Activated CD4-positive, alpha-beta T cell treated with anti-CD3 and anti-CD28 coated beads, Interleukin-2, amount 10 ng/mL, durations not matched to agents 7 days and 5 days (primary cell): Measurements from ENCODE around the gene KRT77. TPM values are rescaled to one million over a fixed set of nuclear protein-coding genes. Genes with fewer than 3 reads are reported as not detected.

Experiments
- CTCF ChIA-PET: fragments of 350-600 bp; sonication (Branson Sonifier 250); formaldehyde crosslinking; loops from one replicate; lab custom pipeline; 2021; ENCODE audit warnings: antibody characterized with exemption; lab: Charles Lee
- POLR2A ChIA-PET: fragments of 350-600 bp; sonication (Branson Sonifier 250); formaldehyde crosslinking; loops from one replicate; lab custom pipeline; 2021; ENCODE audit warnings: antibody characterized with exemption; lab: Charles Lee
- DNase-seq: peaks from one replicate; pipeline ENCODE4 v3.0.0-alpha.2; 2020
- H3K27ac Mint-ChIP-seq: one replicate; pipeline ENCODE4 v1.8.0; 2021; ENCODE audit warnings: mild to moderate bottlenecking, moderate library complexity, mixed read lengths
- H3K27me3 Mint-ChIP-seq: one replicate; pipeline ENCODE4 v1.8.0; 2021; ENCODE audit warnings: mixed read lengths
- H3K36me3 Mint-ChIP-seq: one replicate; pipeline ENCODE4 v1.8.0; 2021; ENCODE audit warnings: low read depth, mixed read lengths
- H3K4me1 Mint-ChIP-seq: one replicate; pipeline ENCODE4 v1.8.0; 2021; ENCODE audit warnings: mixed read lengths
- H3K4me3 Mint-ChIP-seq: one replicate; pipeline ENCODE4 v1.8.0; 2021; ENCODE audit warnings: mild to moderate bottlenecking, moderate library complexity, mixed read lengths
- H3K9me3 Mint-ChIP-seq: one replicate; pipeline ENCODE4 v1.8.0; 2021; ENCODE audit warnings: mixed read lengths
- total RNA-seq, 2 experiments: library from RNA; stranded (reverse); gene quantifications; one replicate each; pipeline ENCODE4 v1.2.3, GENCODE V29; 2021

Gene KRT77
- total RNA-seq, 2 experiments from 2014 or later = not detected

DNA sequence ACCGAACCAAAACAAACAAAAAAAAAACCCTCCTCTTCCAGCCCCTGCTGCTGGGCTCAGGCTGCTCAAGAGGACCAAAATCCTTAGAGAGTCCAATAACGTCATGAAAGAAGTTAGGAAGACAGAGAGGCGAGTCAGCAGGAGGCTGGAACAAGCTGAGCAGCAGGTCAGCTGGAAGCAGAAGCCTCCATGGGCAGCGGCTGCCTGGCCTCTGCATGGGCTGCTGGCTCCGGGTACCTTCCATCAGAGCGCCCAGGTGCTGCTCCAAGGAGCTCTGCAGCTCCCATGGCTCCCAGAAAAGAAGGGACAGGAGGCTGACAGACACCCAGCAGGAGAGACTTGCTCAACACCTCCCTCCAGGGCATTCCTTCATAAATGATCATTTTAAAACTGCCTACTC is 48.1 kb downstream of the KRT77 start:
- Mint-ChIP-seq H3K4me3 (no peak overlapping the region), H3K27me3 (peaks cover 24% of the 10 kb centered on the region), H3K9me3 (peaks cover 3% of the 10 kb centered on the region), H3K4me1 (peaks cover 17% of the 10 kb centered on the region), H3K27ac (no peak overlapping the region), H3K36me3 (peaks cover 5% of the 10 kb centered on the region)
- ChIA-PET CTCF (no interaction called here), POLR2A (no interaction called here)
- DNase-seq = no peak

- CTCF ChIA-PET = no interaction called here
- POLR2A ChIA-PET = no interaction called here
- H3K4me1 Mint-ChIP-seq = peaks cover 51% of the 10 kb centered on the region
- H3K27ac Mint-ChIP-seq = peak within 1 kb of the TSS; percentile 7
- H3K27me3 Mint-ChIP-seq = peaks cover 14% of the 10 kb centered on the region
- H3K4me3 Mint-ChIP-seq = no peak within 1 kb of the TSS
- no peak for DNase-seq
- peaks cover 11% of the 10 kb centered on the region for H3K36me3 Mint-ChIP-seq
- H3K9me3 Mint-ChIP-seq = peaks cover 3% of the 10 kb centered on the region
Measured at GRCh38 chr12:52651726-52652261, 51.5 kb downstream of the KRT77 start, which contains the start of gene KRT2. KRT2 (minus strand) TSS chr12:52652211; CDS start chr12:52652142, 69 bp downstream.

DNA sequence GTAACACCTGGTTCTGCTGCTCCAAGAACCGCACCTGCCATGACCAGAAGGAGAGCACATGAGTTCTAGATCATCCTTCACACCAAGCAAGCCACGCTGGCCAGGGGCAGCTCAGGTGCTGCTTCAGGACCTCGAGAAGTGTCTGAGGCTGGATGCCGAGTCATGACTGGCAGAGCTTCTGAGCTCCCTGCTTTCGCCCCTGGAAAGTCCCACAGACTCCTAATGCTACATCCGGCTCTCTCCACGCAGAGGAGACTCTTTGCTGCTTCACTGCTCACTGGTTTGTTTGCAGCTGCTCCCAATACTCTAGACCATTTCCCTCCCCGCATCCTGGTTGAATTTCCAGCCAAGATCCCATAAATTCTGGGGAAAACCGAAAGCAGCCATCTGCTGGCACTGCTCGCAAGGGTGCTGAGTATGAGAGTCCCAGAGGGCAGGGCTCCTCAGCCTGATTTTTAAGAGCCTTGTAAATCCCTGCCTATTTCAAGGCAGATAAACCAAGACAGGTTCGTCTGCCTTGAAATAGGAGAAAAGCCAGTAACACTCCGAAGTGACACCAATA is 52.7 kb downstream of the KRT77 start:
- H3K4me1 Mint-ChIP-seq = peaks cover 58% of the 10 kb centered on the region
- ChIA-PET POLR2A (no interaction called here), CTCF (interaction anchor here (1.1 kb wide), 1 partner anchor 15 kb away, joined by 3 read pairs; no protein-coding TSS in a partner anchor)
- H3K9me3 Mint-ChIP-seq = peaks cover 3% of the 10 kb centered on the region
- no peak overlapping the region for H3K4me3 Mint-ChIP-seq
- no peak for DNase-seq
- H3K27ac Mint-ChIP-seq = no peak overlapping the region
- H3K27me3 Mint-ChIP-seq = peaks cover 14% of the 10 kb centered on the region
- peaks cover 12% of the 10 kb centered on the region for H3K36me3 Mint-ChIP-seq

DNA sequence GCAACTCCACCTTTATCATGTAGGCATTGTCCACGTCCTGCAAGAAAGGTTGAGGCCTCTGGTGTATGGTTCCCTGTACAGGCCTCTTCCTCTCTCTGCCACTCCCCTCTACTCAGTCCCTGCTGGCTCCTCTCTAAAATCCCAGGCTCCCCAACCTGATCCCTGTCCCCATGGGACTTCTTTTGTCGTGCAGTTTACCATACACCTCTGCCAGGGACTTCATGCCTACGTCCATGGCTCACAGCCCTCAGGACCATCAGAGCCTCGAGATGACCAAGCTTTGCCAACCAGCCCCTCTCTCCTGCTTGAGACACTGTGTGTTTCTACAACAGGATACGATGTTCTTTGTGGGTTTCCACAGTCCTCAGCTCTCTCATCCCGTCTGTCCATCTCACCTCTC is 54.3 kb downstream of the KRT77 start:
- DNase-seq = no peak
- Mint-ChIP-seq H3K27ac (peak overlapping the region; percentile 57), H3K36me3 (peaks cover 26% of the 10 kb centered on the region), H3K4me1 (peaks cover 73% of the 10 kb centered on the region), H3K9me3 (peaks cover 16% of the 10 kb centered on the region), H3K4me3 (no peak overlapping the region), H3K27me3 (peaks cover 9% of the 10 kb centered on the region)
- CTCF ChIA-PET = interaction anchor here (1.4 kb wide), 1 partner anchor 15 kb away, joined by 7 read pairs; no protein-coding TSS in a partner anchor
- POLR2A ChIA-PET = no interaction called here

GRCh38 chr12:52648012-52648550 is 55.2 kb downstream of the KRT77 start:
- CTCF ChIA-PET = interaction anchor here (0.9 to 1.4 kb wide), 2 partner anchors 15 to 16 kb away, joined by 3 to 7 read pairs; no protein-coding TSS in a partner anchor
- Mint-ChIP-seq H3K9me3 (peaks cover 16% of the 10 kb centered on the region), H3K36me3 (peaks cover 27% of the 10 kb centered on the region), H3K4me1 (peaks cover 74% of the 10 kb centered on the region), H3K27ac (peak overlapping the region; percentile 10), H3K4me3 (no peak overlapping the region), H3K27me3 (peaks cover 3% of the 10 kb centered on the region)
- POLR2A ChIA-PET = no interaction called here
- DNase-seq = no peak

DNA sequence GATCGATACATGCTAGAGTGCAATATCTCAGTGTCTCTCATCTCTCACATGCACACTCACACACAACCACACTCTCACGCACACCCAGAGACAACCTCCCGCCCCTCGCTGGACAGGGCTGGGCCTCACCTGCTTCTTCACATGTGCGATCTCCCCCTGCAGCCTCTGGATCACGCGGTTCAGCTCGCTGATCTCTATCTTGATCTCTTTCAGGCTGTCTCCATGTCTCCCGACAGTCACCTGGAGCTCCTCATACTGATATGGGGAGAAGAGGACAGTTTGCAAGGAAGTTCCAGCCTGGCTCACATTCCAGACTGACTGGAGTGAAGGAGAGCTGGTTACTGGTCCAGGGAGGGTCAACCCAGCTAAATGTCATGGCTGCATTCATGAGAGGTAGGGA is 55.7 kb downstream of the KRT77 start:
- Mint-ChIP-seq H3K9me3 (peaks cover 16% of the 10 kb centered on the region), H3K4me3 (no peak overlapping the region), H3K36me3 (peaks cover 26% of the 10 kb centered on the region), H3K4me1 (peaks cover 76% of the 10 kb centered on the region), H3K27me3 (peaks cover under 1% of the 10 kb centered on the region), H3K27ac (peak overlapping the region; percentile 100)
- ChIA-PET POLR2A (no interaction called here), CTCF (interaction anchor here (0.9 kb wide), 1 partner anchor 14 kb away, joined by 3 read pairs; no protein-coding TSS in a partner anchor)
- DNase-seq = no peak

- DNase-seq = no peak
- Mint-ChIP-seq H3K9me3 (peaks cover 13% of the 10 kb centered on the region), H3K27ac (peak overlapping the region; percentile 100), H3K4me3 (no peak overlapping the region), H3K4me1 (peaks cover 85% of the 10 kb centered on the region), H3K36me3 (peaks cover 22% of the 10 kb centered on the region), H3K27me3 (no peaks in the 10 kb centered on the region)
- POLR2A ChIA-PET = no interaction called here
- CTCF ChIA-PET = no interaction called here
Measured at GRCh38 chr12:52646613-52647012, 56.7 kb downstream of the KRT77 start.

GRCh38 chr12:52645982-52646381 is 57.3 kb downstream of the KRT77 start:
- no peak for DNase-seq
- Mint-ChIP-seq H3K4me3 (peak overlapping the region; percentile 53), H3K9me3 (peaks cover 13% of the 10 kb centered on the region), H3K27ac (peak overlapping the region; percentile 100), H3K27me3 (no peaks in the 10 kb centered on the region), H3K36me3 (peaks cover 22% of the 10 kb centered on the region), H3K4me1 (peaks cover 87% of the 10 kb centered on the region)
- CTCF ChIA-PET = no interaction called here
- POLR2A ChIA-PET = no interaction called here

- peaks cover 15% of the 10 kb centered on the region for H3K9me3 Mint-ChIP-seq
Measured at GRCh38 chr12:52645120-52645761, 58.1 kb downstream of the KRT77 start.

DNA sequence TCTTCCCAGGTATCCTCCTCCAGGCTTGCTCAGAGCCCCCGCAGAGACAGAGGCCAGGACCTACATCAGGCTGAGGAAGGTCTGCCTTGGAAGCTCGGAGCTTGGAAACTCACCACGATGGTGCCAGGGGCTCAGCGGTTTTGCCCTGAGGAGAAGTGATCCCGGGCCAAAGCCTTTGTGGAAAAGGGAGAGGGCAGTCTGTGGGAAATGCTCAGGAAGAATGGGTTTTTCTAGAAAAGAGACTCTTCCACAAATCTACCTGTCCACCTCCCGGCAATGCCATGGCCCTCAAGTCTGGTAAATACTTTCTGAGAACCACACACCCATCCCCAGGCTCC is 59.3 kb downstream of the KRT77 start:
- Mint-ChIP-seq H3K9me3 (peaks cover 19% of the 10 kb centered on the region), H3K36me3 (peaks cover 22% of the 10 kb centered on the region), H3K4me3 (no peak overlapping the region), H3K27me3 (peaks cover 7% of the 10 kb centered on the region), H3K27ac (peak overlapping the region; percentile 100), H3K4me1 (peaks cover 71% of the 10 kb centered on the region)
- ChIA-PET POLR2A (no interaction called here), CTCF (interaction anchor here (1.4 kb wide), 1 partner anchor 34 kb away, joined by 4 read pairs; no protein-coding TSS in a partner anchor)
- no peak for DNase-seq

More at GRCh38 chr12:52645120-52645761, 58.1 kb downstream of the KRT77 start:
- peak; percentile 87 for DNase-seq
- H3K4me1 Mint-ChIP-seq = peaks cover 83% of the 10 kb centered on the region
- peaks cover 3% of the 10 kb centered on the region for H3K27me3 Mint-ChIP-seq
- ChIA-PET POLR2A (interaction anchor here (0.5 kb wide), 1 partner anchor 614 kb away, joined by 5 read pairs; no protein-coding TSS in a partner anchor), CTCF (interaction anchor here (1.0 kb wide), 1 partner anchor 14 kb away, joined by 4 read pairs; no protein-coding TSS in a partner anchor)
- H3K36me3 Mint-ChIP-seq = peaks cover 22% of the 10 kb centered on the region
- peak overlapping the region; percentile 100 for H3K27ac Mint-ChIP-seq
- H3K4me3 Mint-ChIP-seq = peak overlapping the region; percentile 53

DNA sequence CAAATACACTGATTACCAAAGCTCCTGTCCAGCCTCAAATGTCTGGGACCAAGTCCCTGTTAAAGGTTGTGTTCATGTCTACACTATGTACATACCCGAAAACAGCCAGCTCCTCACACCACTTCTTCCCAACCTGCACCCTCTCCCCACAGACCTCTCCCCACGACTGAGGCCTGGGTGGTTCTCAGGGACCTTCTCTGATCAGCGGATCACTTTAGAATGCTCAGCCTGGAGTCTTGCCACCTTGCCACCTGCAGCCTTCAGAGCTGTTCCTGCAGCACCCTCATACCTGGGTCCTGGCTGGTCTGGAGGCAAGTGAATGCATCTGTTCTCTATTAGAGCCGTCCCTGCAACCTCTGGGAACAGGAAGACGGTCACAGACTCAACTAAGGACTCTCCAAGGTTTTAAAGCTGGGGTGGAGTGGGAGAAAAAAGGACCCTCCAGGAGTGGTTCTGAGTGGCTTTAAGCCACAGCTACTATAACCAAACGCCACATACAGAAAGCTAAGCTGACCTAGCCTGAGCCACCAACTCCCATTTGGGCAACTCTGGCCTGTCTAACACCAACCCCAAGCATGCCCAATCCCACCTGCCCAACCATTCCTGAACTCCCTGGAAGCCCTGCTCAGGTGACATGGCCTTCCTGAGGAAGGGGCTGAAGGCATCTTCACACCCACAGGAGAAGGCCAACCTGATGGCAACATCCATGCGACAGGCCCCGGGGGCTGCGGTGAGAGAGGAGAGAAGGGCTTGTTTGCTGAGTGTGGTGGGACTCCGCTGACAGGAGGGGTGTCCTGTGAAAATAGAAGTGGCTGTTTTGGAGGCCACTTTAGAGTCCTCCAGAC is 59.9 kb downstream of the KRT77 start:
- H3K9me3 Mint-ChIP-seq = peaks cover 19% of the 10 kb centered on the region
- H3K27me3 Mint-ChIP-seq = peaks cover 7% of the 10 kb centered on the region
- DNase-seq = no peak
- H3K36me3 Mint-ChIP-seq = peaks cover 22% of the 10 kb centered on the region
- peaks cover 66% of the 10 kb centered on the region for H3K4me1 Mint-ChIP-seq
- H3K27ac Mint-ChIP-seq = peak overlapping the region; percentile 76
- CTCF ChIA-PET = interaction anchor here (0.9 to 1.4 kb wide), 2 partner anchors 33 to 236 kb away, joined by 3 to 4 read pairs; no protein-coding TSS in a partner anchor
- no peak overlapping the region for H3K4me3 Mint-ChIP-seq
- POLR2A ChIA-PET = no interaction called here

- ChIA-PET CTCF (no interaction called here), POLR2A (no interaction called here)
- H3K9me3 Mint-ChIP-seq = peaks cover 19% of the 10 kb centered on the region
- H3K36me3 Mint-ChIP-seq = peaks cover 16% of the 10 kb centered on the region
- peaks cover 51% of the 10 kb centered on the region for H3K4me1 Mint-ChIP-seq
- no peak for DNase-seq
- no peak overlapping the region for H3K27ac Mint-ChIP-seq
- H3K4me3 Mint-ChIP-seq = no peak overlapping the region
- H3K27me3 Mint-ChIP-seq = peaks cover 9% of the 10 kb centered on the region
Measured at GRCh38 chr12:52641468-52641867, 61.9 kb downstream of the KRT77 start.
